Stimulated activated CD4-positive, alpha-beta T cell treated with anti-CD3 and anti-CD28 coated beads, Interleukin-4, amount 100 ng/mL, for 4 hours (primary cell): ENCODE results near the gene TAP2.
"Not testable (repeated sequence)": the region's sequence is repeated elsewhere in the genome, so short reads cannot be mapped to it uniquely, and the experiment has no call there.

Experiments used
- DNase-seq, 2 experiments: peaks; one replicate each; pipeline ENCODE4 v3.0.0-alpha.2; 2020

TAP2 gene

DNA sequence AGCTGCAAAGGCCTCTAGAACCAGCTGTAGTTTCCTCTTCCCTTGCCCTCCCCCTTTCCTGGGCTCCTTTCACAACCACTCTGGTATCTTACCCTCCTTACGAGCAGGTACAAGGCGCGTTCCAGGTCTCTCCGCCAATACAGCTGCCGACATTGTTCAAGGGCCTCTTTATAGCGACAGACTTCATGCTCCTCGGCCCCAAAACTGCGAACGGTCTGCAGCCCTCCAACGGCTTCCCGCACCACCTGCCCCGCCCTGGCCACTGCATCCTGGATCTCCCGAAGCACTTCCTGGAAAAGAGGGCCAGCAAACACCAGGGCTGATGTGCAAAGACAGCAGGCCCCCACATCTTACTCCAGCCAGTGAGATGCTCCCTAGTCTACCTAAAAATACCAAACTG is 6.0 kb downstream of the TAP2 start:
- no peak for DNase-seq

DNA sequence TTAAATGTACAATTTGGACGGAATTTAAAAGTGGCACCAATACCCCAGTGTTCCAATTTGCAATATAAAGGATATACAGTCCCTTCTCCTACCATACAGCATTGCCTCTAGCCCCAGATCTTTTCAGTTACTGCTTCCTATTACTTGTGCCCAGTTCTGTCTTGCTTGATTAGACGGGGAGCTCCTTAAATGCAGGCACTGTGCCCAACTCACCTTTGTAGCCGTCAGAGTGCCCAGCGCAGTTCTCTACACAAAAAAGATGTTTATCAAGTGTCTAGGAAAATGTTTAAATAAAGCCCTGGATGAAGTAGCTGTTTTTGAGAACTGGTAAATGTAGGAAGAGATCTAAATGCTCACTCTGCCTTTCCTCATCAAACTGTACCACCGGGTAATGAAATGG is 7.6 kb downstream of the TAP2 start:
- DNase-seq = no peak

DNA sequence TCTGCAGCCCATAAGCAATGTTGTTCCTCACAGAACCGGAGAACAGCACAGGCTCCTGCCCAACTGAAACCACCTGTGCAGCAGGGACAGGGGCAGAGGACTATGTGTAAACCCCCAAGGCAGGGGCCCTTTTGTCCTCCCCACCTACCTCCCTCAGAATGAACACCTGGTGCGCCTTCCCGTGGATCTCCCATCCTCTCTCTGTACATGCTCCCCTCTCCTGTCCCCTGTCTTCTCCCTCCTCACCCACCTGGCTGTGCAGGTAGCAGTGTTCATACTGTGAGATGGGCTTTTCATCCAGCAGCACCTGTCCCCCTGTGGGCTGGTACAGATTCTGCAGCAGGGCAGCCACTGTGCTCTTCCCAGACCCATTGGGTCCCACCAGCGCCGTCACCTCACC is 8.5 kb downstream of the TAP2 start:
- DNase-seq = no peak

DNA sequence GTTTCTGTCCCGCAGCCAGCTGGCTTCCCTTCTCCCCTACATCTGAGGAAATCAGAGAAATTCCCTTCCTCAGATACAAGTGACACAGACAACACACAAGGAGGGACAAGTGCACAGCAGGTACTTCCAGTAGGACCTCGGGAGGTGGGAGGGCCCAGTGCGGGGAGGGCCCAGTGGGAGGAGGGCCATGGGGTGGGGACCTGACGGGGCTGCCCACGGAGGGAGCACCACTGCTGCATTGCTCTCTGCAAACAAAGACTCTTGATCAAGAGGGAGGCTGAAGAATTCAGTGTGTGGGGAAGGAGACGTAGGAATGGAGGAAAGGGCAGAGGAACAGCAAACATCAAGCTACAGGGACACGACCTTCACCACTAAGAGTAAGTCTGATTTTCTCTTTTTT is 9.0 kb downstream of the TAP2 start:
- DNase-seq = no peak

DNA sequence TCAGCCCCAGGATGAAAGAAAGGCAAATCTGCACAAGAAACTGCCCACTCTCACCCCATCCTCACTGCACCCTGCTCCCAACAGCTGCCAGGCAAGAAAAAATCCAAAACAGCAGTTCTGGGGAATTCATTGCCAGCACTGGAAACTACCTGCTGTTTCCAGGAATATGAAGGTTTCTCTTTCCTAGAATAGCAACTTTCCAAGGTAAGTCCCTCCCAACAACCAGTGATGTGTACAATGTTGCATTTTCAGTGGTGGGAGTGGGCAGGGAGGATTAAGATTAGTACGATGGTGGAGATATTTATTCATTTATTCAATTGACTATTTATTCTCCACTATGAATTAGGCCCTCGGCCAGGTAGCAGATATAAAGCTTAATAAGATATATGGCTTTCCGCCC is 11.5 kb downstream of the TAP2 start:
- DNase-seq = no peak

DNA sequence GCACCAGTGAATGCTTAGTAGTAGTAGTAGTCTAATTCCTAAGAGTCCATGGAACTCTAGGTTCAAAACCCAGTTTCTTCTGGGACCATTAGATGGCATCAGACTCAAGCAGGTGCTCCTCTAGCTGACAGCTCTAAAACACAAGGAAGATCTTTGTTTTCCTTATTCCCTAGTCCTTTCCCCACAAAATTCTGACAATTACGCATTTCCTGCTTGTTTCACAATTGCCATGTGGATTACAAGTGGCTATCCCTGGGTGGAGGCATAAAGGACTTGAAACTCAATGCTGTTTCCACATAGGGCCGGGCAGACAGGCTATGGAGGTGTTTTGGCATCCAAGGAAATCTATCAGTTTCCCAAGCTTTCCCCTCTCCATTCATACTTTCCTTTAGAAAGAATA is 12.6 kb downstream of the TAP2 start:
- DNase-seq = no peak

DNA sequence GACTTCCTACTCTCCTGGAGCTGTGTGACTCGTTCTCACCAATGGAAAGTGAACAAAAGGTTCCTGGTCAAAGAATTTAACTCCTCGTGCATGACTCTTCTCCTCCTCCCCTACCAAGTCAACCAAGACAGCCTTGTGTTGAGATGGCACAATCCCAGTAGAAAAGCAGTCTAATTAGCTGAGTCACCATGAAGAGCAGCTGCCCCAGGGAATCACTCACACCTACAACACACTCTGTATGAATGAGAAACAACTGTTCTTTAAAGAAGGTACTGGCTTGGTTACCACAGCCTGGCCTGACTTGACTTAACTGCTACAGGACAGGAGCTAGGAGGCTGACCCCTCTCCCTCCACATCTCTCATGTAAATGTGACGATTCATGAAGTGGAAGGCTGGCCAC is 18.8 kb downstream of the TAP2 start:
- no peak for DNase-seq

DNA sequence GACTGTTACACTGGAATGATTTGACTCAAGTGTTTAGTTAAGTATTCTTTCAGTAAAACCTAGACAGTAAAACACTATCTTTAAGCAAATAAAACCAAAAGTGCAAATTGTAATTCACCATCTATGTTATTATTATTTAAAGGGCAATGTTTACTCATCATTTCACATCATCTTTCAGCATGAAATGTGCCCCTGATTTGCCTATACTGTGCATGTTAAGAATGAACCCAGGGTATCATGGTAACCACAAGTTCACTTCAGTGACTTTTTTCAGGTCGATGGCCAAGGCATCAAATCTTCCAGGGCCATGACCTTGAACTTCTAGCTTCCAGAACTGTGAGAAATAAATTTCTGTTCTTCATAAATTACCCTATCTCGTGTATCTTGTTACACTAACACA is 19.7 kb downstream of the TAP2 start:
- no peak for DNase-seq

DNA sequence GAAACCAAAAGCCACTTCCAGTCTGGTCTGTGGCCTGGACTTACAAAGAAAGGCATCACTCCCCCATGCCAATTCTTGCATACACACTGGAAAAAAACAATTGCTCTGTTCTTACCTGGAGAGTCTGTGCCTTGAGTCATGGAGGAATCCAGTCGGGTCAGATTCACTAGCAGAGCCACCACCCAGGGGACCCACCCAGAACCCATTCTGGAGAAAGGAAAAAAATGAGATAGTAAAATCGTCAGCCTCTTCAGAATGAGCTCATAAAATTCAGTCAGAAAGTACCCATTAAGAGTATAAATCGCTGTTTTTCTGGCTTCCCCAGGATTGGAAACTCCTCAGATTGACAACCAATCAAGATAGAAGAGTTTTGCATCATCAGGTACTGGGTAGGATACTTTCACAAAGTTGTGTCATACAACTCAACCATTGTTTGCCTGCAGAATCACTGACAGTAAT is 21.8 kb downstream of the TAP2 start, which contains the start of gene HLA-DOB:
HLA-DOB (minus strand) TSS at position 257 of the 459 bp plus-strand sequence; CDS start at position 206, 51 bp downstream.
- DNase-seq = no peak

DNA sequence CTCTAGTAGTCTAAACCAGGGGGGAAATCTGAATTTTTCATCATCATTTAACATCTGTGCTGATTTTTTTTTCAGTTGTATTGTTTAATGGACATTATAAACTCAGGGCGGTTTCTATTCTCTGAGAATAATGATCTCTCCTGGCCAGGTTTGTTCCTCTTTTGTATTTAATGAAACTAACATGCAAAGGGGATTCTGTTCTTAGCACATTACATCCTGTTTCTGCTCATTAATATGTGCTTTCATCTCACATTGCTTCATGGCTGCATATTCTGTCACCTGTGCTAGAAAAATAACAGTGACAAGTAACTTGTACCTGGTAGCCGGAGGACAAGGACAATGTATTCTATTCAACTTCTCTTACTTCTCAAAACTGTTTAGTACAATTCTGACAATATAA is 22.5 kb downstream of the TAP2 start:
- no peak for DNase-seq

DNA sequence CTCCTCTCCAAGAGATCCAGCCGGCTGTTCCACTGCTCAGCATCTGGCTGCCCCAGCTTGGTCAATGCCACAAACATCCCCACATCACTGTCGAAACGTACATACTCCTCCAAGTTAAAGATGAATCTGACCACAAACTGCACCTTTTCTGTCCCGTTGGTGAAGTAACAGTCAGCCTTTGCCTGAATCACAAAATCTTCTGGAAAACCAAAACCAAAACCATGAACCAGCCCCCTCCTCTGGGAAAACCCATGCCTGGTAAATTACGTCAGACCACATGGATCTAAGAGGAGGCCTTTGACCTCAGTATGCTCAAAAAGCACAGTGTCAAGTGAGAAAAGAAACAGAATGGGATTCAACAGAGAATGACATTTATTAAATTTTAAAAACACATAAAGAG is 23.4 kb downstream of the TAP2 start:
- DNase-seq = no peak

DNA sequence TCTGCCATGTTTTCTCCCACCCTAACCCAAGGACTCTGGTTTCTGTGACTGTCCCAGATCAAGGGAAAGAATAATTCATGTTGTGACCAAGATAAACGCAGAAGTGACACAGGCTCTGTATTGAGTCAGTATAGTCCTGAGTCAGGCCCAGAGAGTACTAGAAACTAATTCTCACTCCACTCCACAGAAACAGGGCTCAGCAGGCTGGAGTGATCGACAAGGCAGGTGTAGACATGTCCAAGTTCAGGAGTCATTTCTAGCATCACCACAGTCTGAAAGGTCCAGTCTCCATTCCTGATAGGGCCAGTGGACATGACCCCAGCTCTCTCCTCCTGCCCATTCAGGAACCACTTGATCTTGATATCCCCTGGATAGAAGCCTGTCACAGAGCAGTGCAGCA is 24.4 kb downstream of the TAP2 start:
- no peak for DNase-seq

DNA sequence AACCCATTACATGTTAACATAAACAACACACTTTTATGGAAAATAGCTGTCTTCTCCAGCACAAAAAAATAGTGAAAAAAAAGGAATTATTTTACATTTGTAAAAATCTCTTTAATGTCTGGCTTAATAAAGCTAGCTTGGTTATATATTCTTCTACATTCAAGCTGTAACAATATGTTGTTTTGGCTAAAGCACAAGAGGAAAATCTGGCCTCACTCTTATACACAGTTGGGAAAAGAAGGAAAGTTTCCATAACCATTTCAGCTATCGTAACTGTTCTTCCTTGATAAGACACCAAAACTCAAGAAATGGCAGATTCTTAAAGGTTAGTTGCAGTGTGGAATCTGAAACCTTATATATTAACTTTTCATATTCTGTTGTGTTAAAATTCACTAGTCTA is 29.4 kb downstream of the TAP2 start:
- no peak for DNase-seq

DNA sequence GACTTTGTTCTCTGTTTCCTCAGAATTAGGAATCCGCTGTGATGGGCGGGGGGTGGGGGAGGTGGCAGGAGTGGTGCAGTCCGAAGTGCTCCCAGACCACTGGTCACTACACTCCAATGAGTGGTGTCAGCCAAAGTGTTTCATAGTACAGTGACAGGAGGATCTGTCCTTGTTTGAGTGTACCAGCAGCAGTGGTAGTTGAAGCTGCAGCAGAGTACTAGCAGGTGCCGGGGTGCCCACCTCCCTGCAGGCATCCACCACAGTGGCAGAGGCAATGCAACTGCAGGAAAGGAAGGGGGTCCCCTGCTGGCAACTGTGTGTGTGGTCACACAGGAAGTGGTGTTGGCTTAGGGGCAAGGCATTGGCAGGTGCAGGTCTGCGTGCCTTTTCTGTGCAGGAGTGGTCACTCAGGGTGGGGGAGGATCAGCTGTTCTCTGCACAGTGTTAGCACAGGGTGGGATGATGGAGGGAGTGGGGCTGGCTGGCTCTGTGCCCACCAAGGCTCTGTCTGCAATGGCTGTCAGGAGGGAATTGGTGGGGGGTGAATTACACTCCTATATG is 31.4 kb downstream of the TAP2 start:
- DNase-seq = no peak

DNA sequence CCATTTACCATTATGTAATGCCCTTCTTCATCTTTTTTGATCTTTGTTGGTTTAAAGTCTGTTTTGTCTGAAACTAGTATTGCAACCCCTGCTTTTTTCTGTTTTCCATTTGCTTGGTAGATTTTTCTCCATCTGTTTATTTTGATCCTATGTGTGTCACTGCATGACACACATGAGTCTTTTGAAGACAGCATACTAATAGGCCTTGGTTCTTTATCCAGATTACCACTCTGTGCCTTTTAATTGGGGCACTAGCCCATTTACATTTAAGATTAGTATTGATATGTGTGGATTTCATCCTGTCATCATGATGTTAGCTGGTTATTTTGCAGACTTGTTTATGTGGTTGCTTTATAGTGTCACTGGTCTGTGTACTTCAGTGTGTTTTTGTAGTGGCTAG is 33.1 kb downstream of the TAP2 start:
- not testable (repeated sequence) for DNase-seq

DNA sequence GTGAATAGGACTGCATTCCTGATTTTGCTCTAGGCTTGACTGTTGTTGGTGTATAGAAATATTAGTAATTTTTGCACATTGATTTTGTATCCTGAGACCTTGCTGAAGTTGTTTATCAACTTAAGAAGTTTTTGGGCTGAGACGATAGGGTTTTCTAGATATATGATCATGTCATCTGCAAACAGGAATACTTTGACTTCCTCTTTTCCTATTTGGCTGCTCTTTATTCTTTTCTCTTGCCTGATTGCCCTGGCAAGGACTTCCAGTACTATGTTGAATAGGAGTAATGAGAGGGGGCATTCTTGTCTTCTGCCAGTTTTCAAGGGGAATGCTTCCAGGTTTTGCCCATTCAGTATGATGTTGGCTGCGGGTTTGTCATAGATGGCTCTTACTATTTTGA is 35.1 kb downstream of the TAP2 start:
- no peak for DNase-seq

DNA sequence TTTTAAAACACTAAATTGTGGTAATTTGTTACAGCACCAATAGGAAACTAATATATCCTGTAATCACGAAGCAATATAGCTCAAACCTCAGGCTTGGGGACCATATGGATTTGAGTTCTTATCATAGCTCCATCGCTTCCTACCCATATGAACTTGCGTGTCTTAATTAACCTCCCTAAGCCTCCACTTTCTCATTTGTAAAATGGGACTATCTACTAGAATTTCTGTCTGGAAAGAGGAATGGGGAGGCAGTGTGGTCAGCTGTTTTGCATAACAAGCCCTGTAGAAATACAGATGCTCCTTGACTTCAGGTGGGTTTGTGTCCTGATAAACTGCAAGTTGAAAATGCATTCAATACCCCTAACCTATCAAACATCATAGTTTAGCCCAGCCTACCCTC is 38.8 kb downstream of the TAP2 start:
- no peak for DNase-seq

DNA sequence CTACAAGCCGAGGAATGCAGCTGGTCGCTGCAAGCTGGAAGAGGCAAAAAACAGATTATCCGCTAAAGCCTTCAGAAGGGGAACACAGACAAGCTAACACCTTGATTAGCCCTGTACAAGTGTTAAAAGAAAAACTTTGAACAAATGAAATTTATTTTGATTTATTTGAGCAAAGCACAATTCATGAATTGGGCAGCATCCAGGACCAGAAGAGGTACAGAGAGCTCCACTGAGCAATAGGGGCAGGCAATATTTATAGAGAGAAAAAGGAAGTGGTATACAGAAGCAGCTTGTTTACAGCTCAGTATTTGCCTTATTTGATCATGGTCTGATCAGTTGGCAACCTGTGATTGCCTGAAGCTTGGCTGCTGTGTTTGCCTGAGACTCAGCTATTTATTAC is 39.4 kb downstream of the TAP2 start:
- no peak for DNase-seq

DNA sequence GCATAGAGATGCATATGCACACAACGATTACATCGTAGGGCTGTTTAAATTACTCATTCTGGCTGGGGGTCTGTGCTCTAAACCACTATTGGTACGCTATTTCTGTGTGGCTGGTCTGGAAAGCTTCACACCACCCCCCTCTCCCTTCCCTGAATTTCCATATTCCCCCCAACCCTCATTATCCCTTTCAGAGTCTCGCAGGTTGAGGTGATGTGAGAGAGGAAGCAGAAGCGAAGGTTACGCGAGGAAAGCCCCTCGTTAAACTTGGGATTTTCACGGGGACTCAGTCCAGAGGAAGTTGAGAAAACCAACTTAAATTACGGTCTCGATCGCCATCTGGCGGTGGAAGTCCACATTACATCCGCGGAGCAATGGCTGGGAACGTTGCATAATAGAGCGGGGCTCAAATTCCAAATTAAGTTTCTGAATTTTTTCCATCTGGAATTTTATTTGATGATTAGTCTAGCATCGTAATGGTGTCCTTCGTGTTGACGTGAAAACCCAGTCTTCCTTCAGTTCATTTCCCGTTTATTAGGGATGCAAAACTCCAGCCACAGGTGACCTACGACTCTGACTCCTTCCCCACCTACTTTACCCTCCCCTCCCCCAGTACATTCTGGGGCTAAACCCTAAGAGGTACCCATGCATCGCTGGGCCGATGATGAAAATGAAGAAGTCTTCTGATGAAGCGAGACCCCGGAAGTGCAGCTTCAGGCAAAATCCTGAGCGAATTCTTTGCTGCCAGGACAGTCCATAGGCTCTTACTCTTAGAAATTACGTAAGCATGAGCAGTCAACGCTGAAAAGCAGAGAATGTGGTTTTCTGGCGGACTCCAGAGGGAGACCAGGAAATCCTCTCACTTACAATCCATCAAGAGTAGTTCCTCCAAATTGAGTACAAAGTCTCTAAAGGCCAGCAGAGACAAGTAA is 41.4 kb downstream of the TAP2 start:
- DNase-seq = peak; percentile 63 to 80

DNA sequence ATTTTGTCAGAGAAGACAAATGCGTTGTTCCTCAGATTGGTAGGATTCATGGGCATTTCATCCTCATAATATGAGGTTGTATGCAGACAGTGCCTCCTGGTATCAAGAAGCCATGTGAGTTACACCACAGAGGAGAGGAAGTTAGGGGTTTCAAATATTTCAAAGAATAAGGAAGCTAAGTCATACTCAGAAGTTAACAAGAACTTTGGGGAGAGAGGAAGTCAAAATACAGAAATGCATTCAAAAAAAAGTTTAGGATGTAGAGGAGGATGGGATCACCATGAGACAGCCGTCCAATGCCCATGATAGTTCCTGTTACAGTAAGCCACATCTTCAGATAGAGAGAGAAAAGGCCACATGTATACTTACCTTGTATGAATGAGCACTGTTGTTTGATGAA is 44.0 kb downstream of the TAP2 start:
- DNase-seq = no peak

DNA sequence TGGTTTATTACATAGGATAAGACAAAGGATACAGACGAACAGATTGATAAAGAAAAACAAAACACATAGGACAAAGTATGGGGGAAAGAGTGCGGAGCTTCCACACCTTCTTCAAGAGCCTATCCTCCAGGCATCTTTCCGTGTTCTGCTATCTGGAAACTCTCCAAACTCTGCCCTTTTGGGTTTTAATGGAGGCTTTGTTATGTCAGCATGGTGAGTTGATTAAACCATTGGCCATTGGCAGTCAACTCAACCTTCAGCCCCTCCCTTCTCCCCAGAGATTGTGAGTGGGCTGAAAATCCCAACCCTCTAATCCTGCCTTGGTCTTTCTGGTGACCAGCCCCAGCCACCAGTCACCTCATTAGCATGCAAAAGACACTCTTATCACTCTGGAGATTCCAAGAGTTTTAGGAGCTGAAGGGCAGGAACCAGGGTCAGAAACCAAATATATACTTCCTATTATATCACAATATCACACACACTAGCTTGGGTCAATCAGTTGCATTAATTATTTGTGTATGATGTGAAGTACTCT is 45.6 kb downstream of the TAP2 start:
- no peak for DNase-seq

DNA sequence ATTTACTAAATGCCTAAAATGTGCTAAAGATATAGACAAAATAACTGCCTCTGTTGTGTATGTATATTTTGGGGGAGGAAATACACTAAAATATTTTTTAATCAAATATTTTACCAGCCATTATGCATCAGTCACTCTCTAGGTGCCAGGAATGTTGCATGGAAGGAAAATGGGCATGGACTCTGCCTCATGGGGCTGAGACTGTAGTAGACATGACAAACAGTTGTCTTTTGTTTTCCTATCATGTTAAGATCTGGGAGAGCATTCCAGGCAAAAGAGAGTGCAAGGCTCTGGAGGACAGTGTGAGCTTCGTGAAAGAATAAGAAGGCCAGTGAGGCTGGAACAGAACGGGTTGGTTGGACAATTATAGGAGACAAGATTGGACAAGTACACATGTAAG is 48.2 kb downstream of the TAP2 start:
- DNase-seq = no peak
